GM13976 (cell line): Measurements from ENCODE around the gene NFIA.

Source experiments
- DNase-seq: peaks from one replicate; pipeline ENCODE4 v3.0.0; 2012; ENCODE audit warnings: low spot score
- CTCF ChIP-seq: IDR thresholded peaks from 2 replicates; pipeline ENCODE4 v1.5.1; 2012; ENCODE audit warnings: borderline replicate concordance, mild to moderate bottlenecking; ENCODE audit not compliant: insufficient read depth; ENCODE audit errors: extremely low read depth, missing control alignments, control extremely low read depth
- in situ Hi-C: fragments of 300-500 bp; cut with MboI; formaldehyde crosslinking; loops from one replicate; pipeline ENCODE4 v1.12.0; 2022; ENCODE audit warnings: low sequenced_read_pairs, mixed read lengths, inconsistent platforms; ENCODE audit not compliant: unreplicated experiment

Gene NFIA

GRCh38 chr1:61149010-61149860, 66.9 kb downstream of the NFIA start:
- in situ Hi-C loops, result no loop called here
- TF ChIP-seq CTCF, result no peak
- DNase-seq, result no peak

DNA sequence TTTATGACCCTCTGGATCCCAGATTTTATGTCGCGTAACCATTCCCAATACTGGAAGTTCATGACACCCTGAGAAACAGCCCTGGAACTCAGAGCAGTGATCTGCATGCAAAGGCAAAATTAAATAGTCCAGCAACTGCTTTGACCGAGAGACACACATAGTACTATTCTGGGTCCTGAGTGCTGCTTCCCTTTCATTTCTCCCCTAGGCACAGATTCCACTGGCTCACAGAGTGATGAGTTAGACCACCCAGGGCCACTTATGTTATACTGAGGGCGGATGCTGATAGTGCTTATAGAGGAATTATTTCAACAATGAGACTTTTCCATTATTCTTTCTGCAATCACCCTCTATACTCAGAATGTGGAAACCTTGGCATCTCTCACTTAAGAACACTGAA, 69.2 kb downstream of the NFIA start:
- in situ Hi-C loops, result no loop called here
- TF ChIP-seq CTCF, result no peak
- DNase-seq, result no peak

DNA sequence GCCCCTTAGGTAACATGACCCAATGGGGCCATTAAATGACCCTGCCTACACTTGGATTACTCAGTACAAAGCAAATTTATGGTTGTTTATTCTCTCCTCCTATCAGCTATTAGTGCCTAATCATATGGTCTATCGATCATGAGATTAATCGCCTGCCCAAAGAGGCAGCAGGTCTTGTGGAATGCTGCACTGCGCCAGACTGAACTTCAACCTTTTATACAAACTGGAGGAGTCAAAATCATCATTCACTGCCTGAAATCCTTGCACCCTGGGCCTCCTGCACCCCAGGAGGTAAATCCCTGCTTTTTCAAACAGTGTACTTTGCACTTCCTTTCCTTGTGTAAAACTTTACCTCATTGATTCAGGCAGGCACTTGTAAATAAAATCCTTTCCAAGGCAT, 69.7 kb downstream of the NFIA start:
- TF ChIP-seq CTCF, result no peak
- in situ Hi-C loops, result no loop called here
- no peak for DNase-seq

- in situ Hi-C loops, result no loop called here
- DNase-seq, result no peak
- TF ChIP-seq CTCF, result no peak
Measured at GRCh38 chr1:61152469-61153105, 70.2 kb downstream of the NFIA start.

DNA sequence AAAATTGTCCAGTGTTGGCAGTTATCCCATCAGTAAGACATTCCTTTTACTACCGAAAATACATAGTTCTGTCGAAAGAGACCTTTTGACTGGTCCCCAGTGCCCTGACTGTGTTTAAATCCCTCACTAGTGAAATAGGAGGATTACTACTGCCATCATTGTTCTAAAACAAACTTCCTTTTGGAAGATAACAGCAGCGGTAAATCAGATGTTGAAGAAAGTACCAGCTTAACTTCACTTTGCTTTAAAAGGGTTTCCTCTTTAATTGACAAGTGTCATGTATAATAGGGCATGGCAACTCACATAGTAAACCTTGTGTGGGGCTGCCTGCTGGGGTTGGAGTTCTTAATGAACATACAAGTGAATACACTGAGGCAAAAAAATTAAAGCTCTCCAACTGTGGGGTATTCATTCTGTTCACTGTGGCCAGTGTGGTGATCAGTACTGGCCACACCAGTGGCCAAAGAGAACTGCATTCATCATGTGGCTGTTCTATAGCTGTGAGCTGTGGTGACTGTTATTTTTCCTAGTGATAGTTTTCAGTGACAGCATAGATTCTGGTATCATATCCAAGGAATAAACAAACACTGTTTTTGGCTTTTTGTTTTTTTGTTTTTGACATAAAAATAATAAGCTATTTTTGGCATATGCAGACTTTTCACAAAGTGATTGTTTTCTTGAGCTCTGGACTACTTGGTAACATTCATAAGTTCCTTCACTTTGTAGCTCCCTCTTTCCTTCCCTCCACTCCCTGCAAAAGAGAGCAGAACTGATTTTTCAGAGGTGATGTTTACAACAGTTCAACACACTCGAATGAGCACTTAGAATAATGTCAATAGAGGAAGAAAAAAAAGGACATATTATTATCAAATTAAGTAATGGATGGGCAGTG, 74.5 kb downstream of the NFIA start:
- no peak for DNase-seq
- in situ Hi-C loops, result no loop called here
- no peak for TF ChIP-seq CTCF

DNA sequence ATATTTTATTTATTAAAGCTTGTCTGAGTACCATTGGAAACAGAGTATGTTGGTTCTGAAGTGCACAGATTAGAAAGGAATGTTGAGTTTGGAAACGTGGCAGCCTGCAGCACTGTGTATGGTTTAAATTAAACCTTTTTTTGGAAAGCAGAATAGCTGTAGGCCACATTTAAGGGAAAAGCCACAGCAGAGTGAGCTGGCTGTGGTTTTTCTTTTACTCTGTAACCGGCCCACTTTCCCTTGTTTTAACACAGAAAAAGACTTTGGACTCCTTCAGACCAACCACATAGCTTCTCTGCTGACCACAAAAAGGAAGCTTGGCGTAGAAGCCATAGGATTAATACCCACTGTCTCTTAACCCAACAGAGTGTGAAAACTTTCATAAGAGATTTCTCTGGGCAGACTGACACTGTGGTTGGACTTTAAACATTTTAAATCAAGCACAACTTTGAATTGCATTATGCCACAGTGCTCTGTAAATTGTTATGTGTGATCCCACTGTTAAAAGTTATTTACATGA, 75.2 kb downstream of the NFIA start:
- no peak for TF ChIP-seq CTCF
- DNase-seq, result no peak
- in situ Hi-C loops, result no loop called here
